CD1c-positive myeloid dendritic cell (primary cell): ENCODE results near the gene USP35.
"Not testable (repeated sequence)": the region's sequence is repeated elsewhere in the genome, so short reads cannot be mapped to it uniquely, and the experiment has no call there.

Experiments
- DNase-seq: peaks from one replicate; pipeline ENCODE4 v3.0.0-alpha.2; 2016; ENCODE audit errors: extremely low spot score

USP35 gene

DNA sequence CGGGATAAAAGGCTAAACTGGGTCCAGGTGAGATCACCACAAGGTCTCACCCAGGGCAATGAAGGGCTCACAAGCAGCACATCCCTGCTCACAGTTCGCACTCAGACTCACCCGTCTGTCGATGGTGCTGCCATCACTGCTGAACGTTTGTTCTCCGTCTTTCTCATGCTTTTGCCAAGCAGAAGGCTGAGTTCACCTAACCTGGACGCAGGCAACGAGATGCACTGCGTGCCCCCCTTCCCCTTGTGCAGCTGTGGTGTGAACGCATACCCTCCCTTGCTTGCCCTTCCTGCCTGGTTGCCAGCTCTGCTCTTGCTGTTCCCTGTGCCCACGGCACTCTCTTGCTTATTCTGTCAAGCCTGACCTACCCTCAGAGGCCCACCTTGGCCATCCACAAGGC, 18.3 kb upstream of the USP35 start:
- no peak for DNase-seq

DNA sequence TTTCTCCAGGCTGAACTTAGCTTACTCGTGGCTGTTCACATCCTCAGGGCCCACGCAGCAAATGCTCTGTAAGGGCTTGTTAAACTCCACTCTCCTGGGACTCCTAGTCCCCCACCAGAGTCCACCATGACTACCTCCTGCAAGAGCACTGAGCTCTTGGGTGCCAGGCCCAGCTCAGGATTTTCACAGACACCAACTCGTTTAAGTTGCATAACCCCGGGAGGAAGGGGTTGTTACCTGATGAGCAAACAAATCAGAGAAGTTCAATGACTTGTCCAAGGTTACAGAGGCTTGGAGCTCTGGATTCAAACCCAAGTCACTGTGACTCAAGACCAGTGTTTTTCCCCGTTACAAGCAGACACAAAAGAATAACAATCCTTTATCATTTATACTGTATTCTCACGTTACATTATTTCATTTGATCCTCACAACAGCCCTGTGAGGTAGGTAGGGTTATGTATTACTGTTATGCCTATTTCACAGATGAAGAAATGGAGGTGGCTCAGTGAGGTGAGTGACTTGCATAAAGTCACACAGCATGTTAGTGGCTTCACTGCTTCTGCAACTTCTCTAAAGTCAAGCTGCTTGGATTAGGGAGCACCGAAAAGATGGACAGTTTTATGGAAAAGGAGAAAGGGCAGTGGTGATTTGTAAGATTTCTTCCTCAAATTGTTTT, 17.7 kb upstream of the USP35 start:
- DNase-seq: no peak

DNA sequence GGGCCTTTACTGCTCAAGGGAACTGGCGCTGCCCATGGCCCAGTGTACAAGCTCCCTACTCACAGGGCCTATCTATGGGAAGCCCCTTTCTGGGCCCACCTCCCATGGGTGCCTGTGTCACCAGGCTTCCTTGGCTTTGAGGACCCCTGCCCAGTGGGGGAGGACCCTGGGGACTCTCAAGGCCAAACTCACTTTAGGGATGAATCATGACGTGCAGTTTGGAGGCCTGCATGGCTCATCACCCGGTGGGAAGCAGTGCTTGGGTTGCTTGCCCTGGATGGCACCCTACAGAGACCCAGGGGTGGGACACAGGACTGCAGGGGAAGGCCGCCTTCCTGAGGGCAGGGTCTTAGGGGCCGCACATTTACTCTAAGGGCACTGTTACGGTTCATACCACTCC, 16.8 kb upstream of the USP35 start:
- DNase-seq: no peak

DNA sequence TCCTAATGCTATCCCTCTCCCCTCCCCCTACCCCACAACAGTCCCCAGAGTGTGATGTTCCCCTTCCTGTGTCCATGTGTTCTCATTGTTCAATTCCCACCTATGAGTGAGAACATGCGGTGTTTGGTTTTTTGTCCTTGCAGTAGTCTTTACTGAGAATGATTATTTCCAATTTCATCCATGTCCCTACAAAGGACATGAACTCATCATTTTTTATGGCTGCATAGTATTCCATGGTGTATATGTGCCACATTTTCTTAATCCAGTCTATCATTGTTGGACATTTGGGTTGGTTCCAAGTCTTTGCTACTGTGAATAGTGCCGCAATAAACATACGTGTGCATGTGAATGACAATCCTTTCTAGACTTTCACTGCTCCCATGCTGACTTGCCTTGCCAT, 12.9 kb upstream of the USP35 start:
- not testable (repeated sequence) for DNase-seq

DNA sequence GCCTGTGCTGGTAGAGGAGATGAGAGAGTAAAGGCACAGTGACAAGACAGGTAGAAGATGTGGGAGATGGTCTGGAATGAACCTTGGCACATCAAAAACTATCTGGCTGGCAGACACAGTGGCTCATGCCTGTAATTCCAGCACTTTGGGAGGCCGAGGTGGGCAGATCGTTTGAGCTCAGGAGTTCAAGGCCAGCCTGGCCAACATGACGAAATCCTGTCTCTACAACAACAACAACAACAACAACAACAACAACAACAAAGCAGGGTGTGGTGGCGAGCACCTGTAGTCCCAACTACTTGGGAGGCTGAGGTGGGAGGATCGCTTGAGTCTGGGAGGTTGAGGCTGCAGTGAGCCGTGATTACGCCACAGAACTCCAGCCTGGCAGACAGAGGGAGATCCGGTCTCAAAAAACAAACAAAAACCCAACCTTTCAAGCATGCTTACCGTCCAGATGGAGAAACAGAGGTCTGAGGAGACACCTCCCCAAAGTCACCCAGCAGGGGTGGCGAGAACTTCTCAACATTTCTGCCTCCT, 12.0 kb upstream of the USP35 start:
- DNase-seq: no peak

DNA sequence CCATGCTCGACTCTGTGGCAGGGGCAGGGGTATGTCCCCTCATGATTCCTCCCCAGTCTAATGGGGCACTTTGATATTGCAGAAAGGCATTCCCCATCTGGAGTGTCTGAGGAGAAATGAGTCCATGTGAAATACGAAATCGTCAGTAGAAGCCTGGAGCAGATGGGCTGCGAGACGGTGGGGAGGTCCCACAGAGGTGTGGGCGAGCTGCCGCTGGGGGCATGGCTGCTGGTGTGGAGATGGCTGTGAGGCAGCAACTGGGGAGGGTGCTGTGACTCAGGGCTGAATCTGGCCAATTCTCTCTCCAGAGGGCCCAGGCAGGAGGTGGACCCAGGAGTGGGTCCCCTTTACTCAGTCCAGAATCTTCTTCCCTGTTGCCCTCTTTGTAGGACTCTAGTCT, 11.5 kb upstream of the USP35 start:
- no peak for DNase-seq

DNA sequence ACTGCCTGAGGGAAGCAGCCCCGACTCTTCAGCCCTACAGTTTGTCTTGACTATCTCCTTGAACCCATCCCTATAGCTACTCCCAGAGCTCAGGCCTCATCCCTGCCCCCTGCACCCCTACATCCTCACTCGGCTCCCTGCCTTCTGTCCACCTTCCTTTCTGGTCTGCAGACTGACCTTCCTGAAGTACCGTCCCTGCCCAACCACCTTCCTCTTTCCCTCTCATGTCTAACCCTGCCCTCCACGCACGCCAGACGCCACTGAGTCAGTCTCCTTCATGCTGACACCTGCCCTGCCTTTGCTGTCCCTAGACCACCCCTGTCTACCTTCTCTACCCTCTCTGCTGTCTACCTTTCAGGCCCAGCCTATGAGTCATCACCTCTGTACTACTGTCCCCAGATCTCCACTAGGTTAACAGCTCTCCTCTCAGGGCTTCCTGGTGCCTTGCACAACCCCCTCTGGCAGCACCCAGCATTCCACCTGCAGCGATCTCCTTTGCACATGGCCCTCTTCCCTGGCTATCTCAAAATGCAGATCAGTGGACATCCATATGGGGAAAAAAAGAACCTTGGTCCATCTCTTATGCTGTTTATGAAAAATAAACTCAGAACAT, 9.2 kb upstream of the USP35 start:
- no peak for DNase-seq

DNA sequence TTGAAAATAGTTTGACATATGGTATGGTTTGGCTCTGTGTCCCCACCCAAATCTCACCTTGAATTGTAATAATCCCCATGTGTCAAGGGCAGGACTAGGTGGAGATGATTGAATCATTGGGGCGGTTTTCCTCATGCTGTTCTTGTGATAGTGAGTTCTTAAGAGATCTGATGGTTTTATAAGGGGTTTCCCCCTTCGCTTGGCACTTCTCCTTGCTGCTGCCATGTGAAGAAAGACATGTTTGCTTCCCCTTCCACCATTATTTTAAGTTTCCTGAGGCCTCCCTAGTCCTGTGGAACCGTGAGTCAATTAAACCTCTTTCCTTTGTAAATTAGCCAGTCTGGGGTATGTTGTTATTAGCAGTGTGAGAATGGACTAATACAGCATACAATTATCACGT, 8.0 kb upstream of the USP35 start:
- peak; percentile 25 for DNase-seq

DNA sequence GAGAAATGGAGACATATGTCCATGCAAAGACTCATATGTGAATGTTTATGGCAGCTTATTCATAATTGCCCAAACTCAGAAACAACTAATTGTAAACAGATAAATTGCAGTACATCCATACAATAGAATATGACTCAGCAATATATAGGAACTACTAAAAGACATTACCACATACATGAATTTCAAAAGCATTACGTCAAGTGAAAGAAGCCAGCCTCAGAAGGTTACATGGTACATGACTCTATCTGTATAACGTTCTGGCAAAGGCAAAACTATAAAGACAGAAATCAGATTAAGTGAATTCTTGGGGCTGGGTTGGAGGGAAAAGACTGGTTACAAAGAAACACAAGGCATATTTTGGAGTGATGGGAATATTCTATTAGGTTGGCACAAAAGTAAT, 7.5 kb upstream of the USP35 start:
- peak; percentile 56 for DNase-seq

DNA sequence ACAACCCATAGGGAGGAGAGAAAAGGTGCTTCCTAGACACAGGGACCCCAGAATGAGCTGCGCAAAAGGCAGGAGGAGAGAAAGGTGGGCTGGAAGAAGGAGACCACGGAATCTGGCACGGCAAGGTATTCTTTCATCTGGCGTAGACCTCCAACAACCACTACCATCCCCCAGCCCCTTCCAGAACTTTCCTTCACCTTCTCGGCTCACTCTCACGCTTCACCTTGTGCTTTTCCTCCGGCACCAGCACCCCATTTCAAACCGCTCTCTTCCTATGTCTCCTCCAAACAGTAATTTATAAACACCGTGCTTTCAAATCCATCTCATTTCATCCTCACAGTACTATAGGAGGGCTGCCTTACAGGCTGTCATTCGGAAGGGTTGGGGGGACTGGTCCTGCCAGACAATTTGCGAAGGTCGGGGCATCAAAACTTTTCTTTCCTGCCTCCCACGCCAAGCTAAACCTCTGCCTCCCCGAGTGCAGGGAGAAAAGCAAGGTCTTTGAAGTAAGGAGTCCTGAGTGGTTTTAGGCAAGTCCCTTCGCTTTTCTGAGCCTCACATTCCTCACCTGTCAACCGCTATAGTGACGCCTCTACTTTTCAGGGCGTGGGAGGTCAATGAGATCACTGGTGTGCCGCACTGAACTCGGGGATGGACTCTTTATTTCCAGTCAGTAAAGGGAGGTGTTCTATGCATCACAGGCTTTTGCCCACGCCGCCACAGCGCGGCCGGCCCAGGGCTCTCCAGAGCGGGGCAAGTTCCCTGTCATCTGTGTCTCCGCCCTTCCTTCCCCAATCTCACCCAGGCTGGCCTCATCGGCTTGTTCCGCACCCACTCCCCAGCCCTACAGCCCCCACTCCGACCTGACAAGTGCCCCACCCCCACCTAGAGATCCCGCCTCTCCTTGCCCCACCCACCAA, 1.1 kb upstream of the USP35 start:
- peak; percentile 93 for DNase-seq

DNA sequence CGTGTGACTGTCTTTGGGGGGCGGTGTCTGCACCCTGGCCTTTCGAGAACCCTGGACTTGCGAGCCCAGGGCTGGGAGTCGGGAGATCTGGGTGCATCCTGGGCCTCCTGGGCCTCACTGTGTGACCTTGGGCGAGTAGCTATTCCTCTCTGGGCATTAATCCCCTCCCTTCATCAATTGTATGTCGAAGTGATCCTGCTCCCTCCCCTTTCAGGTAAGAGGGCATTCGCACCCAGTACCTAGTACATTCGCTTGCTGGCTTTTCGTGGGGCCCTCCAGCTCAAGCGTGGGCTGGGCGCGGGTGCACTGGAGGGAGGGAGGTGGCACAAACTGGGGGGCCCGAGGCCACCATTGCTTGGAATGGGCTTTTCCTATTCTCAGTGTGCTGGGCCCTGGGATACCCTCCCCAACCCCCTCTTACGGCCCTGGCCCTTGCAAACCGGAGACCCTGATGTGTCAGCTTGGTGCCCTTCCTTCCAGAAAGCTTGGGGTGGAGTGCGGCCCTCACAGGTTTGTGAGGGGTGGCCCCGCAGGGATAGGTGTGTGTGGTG, 530 bp downstream of the USP35 start:
- no peak for DNase-seq

DNA sequence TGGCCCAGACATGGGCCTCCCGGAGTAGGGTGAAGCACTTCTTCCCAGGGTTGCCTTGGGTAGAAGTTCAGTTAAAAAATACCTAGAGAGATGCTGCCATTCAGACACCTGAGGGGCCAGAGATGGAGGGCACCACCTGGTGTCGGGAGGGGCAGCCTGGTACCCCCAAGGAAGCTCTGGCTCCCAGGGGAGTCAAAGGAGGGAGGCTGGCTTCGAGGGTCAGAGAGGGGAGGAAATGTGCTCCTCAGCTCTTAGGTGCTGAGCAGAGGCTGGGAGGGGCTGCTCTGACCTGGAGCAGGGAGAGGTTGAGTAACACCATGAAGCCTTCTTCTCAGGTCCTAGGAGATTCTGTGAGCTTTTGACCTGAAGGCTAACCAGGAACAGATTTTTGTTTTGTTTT, 1.1 kb downstream of the USP35 start:
- DNase-seq: no peak

DNA sequence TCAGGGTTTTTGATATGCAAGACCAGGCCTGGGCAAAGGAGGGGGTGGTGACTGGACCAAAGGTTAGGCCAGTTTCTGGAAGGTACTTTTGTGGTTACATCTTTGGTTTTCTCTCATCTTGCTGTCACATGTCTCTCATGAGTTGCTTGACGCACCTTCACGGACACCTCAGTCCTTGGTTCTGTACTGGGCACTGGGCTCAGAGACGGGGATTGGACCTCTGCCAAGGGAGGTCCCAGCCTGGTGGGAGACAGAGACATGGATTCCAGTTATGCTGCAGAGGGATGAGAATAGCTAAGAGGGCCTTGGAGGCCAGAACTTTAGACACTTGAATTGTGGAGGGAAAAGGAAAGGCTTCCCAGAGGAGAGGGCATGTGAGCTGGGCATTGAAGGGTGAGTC, 1.7 kb downstream of the USP35 start:
- no peak for DNase-seq

DNA sequence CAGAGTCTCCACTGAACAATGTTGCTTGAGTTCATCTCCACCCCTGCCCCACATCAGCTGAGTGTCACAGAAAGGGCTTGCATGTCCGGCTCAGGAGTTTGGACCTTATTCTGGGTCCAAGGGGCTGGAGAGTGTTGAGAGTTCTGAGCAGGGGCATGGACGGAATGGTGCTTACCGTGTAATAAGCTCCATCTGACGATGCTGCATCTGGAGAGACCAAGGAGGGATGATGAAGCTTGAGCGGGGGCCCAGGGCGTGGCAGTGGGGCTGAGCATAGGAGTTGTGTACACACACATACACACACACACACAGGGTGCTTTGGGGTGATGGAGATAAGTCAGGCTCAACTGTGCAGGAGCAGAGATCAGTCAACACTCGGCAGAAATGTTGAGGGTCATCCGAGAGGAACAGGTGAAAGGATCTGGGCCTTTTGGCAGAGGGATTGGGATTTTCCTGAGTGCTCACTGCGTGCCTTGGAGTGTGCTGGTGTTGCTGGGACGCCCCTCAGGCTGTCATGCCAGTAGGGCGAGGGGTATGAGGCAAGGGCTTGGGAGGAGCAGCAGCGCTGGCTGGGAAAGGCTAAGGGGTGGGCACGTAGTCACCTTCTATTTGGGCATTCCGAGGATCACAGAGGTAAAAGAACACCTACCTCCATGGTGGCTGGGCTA, 2.3 kb downstream of the USP35 start:
- no peak for DNase-seq

DNA sequence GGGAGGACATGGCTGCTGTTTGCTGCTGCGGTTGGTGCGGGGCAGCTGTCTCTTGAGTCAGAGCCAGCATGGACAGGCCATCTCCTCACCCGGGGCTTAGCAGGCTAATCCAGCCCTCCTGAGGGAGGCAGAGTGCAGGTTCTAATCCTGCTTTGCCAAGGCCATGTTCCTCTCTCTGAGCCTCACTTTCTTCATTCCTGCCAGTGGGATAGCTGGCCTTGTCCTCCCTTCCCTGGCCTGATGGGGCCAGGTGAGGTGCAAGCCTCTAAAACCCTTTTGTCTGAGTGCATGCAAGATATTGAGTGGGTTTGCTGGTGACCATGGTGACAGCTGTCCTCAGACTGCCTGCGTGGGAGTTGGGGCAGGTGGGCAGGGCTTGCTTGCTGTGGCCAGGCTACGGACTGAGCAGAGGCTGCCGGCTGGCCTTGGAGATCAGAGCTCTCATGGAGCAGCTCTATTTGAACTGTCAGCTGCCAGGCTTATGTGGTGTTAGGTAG, 3.6 kb downstream of the USP35 start:
- peak; percentile 50 for DNase-seq

DNA sequence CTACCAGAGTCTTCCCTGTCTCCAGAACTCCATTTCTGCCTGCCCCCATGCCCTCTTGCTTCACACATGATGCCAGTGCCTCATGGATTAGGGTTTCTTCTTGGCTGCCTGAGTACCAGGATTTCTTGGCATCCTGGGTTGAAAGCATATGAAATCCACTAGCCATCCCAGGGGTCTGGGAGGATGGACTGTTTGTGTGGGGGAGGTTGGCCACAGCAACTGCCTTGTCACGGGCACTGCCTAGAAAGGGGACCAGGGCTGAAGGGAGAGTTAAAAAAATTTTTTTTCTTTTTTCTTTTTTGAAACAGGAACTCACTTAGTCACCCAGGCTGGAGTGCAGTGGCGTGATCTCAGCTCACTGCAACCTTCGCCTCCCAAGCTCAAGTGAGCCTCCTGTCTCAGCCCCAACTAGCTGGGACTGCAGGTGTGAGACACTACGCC, 4.2 kb downstream of the USP35 start:
- DNase-seq: peak; percentile 59

DNA sequence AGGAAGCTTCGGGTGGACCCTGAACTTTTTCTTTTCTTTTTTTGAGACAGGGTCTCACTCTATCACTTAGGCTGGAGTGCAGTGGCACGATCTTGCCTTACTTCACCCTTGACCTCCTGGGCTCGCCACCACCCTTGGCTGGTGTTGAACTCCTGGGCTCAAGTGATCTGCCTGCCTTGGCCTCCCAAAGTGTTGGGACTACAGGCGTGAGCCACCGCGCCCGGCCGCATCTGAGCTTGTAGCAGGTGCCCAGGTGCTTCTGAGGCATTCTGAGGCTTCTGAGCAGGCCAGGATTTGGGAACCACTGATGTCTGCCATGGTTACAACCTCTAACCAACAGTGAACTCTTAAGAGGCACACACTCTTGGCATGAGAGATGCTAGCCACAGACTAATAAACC, 5.1 kb downstream of the USP35 start:
- no peak for DNase-seq

DNA sequence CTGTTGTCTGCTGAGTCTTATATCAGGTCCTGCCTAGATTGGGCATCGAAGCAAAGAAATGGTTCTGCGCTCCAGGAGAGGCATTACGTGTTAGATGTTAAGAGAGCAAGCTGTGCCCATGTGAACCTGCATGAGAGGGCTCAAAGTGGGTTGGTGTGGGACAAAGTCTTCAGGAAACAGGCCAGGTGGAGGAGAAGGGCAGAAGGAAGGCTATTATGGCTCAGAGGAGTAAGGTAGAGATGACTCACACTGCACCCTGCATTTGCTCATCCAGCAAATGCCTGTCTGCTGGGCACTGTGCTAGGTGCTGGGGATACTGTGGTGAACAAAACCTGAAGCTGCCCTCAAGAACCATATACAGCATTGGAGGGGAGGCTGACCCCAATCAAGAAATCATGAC, 5.8 kb downstream of the USP35 start:
- DNase-seq: no peak

DNA sequence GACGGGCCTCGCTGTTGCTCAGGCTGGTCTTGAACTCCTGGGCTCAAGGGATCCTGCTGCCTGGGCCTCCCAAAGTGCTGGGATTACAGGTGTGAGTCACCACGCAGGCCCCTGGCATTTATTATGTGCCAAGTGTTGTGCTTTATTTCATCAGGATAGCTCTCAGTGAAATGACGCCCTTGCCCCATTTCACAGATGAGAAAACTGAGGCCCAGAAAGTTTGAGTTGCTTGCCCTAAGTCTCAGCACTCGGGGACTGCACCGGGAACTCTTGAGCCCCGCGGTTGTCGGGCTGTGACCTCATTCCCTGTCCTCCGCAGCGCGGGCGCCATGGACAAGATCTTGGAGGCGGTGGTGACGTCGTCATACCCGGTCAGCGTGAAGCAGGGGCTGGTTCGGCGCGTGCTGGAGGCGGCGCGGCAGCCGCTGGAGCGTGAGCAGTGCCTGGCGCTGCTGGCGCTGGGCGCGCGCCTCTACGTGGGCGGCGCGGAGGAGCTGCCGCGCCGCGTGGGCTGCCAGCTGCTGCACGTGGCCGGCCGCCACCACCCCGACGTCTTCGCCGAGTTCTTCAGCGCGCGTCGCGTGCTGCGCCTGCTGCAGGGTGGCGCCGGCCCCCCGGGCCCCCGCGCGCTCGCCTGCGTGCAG, 7.3 kb downstream of the USP35 start:
- DNase-seq: no peak

DNA sequence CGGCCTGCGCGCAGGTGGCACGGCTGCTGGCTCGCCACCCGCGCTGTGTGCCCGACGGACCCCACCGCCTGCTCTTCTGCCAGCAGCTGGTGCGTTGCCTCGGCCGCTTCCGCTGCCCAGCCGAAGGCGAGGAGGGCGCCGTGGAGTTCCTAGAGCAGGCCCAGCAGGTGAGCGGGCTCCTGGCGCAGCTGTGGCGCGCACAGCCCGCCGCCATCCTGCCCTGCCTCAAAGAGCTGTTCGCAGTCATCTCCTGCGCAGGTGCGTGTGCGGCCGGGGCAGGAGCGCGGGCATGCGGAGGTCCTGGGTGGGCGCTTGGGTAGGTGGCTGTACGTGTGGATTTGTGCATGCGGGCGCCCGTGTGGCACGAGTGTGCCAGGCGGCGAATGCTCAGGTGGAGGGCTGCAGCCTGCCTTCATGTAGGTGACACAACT, 8.0 kb downstream of the USP35 start:
- DNase-seq: no peak

DNA sequence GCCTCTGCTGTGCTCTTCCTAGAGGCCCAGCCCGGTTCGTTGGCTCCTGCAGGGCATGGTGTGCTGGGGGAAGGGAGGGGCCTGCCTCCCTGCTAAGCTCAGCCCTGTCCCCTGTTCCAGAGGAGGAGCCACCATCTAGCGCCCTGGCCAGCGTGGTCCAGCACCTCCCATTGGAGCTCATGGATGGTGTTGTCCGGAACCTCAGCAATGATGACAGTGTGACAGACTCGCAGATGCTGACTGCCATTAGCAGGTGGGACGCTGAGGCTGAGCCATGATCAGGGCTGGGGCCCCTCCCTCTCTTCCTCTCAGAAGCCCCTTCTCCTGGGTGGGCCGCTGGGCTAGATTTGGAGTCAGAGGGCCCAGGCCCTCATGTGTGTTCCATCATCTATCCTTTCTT, 9.1 kb downstream of the USP35 start:
- no peak for DNase-seq
